GM23338 (cell line): ENCODE results near the gene FBP1. TPM values are rescaled to one million over a fixed set of nuclear protein-coding genes. Genes with fewer than 3 reads are reported as not detected.
A peak's percentile ranks its signal among the peaks of the same experiment; 100 is the strongest.

Experiments
- ATAC-seq: fragments of 200-7000 bp; cut with Tn5 transposase; 3 replicates; pipeline ENCODE4 v1.9.1; 2020
- DNase-seq: peaks from one replicate; pipeline ENCODE4 v3.0.0-alpha.2; 2015; ENCODE audit warnings: low spot score
- H2AFZ ChIP-seq: fragments of 200-600 bp; sonication (generic); 2 replicates; pipeline ENCODE4 v1.8.0; 2016; ENCODE audit warnings: antibody characterized with exemption, mild to moderate bottlenecking, moderate library complexity
- H3F3A ChIP-seq: fragments of 200-600 bp; sonication (generic); replicated peaks from 2 replicates; pipeline ENCODE4 v1.8.0; 2017; ENCODE audit warnings: antibody characterized with exemption, mixed run types, low read depth
- H3K27ac ChIP-seq: fragments of 200-600 bp; sonication (generic); 2 replicates; pipeline ENCODE4 v1.6.1; 2016; ENCODE audit warnings: low read depth
- H3K27me3 ChIP-seq: fragments of 200-600 bp; sonication (generic); 2 replicates; pipeline ENCODE4 v1.8.0; 2016; ENCODE audit warnings: mild to moderate bottlenecking, mixed run types, moderate library complexity; ENCODE audit not compliant: insufficient read depth
- H3K36me3 ChIP-seq: fragments of 200-600 bp; sonication (generic); 2 replicates; pipeline ENCODE4 v1.8.0; 2016; ENCODE audit warnings: mild to moderate bottlenecking; ENCODE audit not compliant: insufficient read depth
- H3K4me1 ChIP-seq: fragments of 200-600 bp; sonication (generic); 2 replicates; pipeline ENCODE4 v1.8.0; 2016; ENCODE audit warnings: mild to moderate bottlenecking, moderate library complexity; ENCODE audit not compliant: insufficient read depth
- H3K4me2 ChIP-seq: fragments of 200-600 bp; sonication (generic); 2 replicates; pipeline ENCODE4 v1.7.1; 2017; ENCODE audit warnings: mixed run types
- H3K4me3 ChIP-seq: fragments of 200-600 bp; sonication (generic); 2 replicates; pipeline ENCODE4 v1.6.1; 2016; ENCODE audit warnings: mixed run types
- H3K79me2 ChIP-seq: fragments of 200-600 bp; sonication (generic); replicated peaks from 2 replicates; pipeline ENCODE4 v1.8.0; 2017; ENCODE audit warnings: mild to moderate bottlenecking; ENCODE audit not compliant: insufficient read depth
- H3K9me2 ChIP-seq: fragments of 200-600 bp; sonication (generic); 2 replicates; pipeline ENCODE4 v1.8.0; 2017; ENCODE audit not compliant: insufficient read depth
- H4K20me1 ChIP-seq: fragments of 200-600 bp; sonication (generic); replicated peaks from 2 replicates; pipeline ENCODE4 v1.8.0; 2017; ENCODE audit warnings: mild to moderate bottlenecking; ENCODE audit not compliant: insufficient read depth
- H3K27ac Mint-ChIP-seq: 2 replicates; pipeline ENCODE4 v1.8.0; 2020; ENCODE audit warnings: inconsistent platforms, mild to moderate bottlenecking, moderate library complexity, mixed read lengths
- H3K27me3 Mint-ChIP-seq: 3 replicates; pipeline ENCODE4 v1.8.0; 2022; ENCODE audit warnings: low read depth, mild to moderate bottlenecking, moderate library complexity, mixed read lengths, inconsistent platforms; ENCODE audit not compliant: insufficient read depth, poor library complexity
- H3K36me3 Mint-ChIP-seq: 3 replicates; pipeline ENCODE4 v1.8.0; 2021; ENCODE audit warnings: low read depth, mild to moderate bottlenecking, inconsistent platforms, moderate library complexity, mixed read lengths
- H3K4me1 Mint-ChIP-seq: 3 replicates; pipeline ENCODE4 v1.8.0; 2020; ENCODE audit warnings: mild to moderate bottlenecking, inconsistent platforms, mixed read lengths
- H3K4me3 Mint-ChIP-seq: 3 replicates; pipeline ENCODE4 v1.8.0; 2021; ENCODE audit warnings: moderate library complexity, mild to moderate bottlenecking, inconsistent platforms, mixed read lengths
- H3K9me3 Mint-ChIP-seq: 3 replicates; pipeline ENCODE4 v1.8.0; 2020; ENCODE audit warnings: moderate library complexity, mild to moderate bottlenecking, inconsistent platforms, mixed read lengths
- CREB1 ChIP-seq: fragments of 250-450 bp; sonication (Bioruptor Pico); IDR thresholded peaks from 2 replicates; pipeline ENCODE4 v1.5.0; 2020; ENCODE audit warnings: low read depth, mild to moderate bottlenecking, moderate library complexity
- CTCF ChIP-seq, 2 experiments: fragments of 200-600 bp in 1 of 2; sonication (generic) in 1 of 2; conservative IDR thresholded peaks; 2 replicates each; pipeline versions ENCODE4 v1.5.1 to v1.6.1; 2016 to 2017; ENCODE audit warnings: antibody characterized with exemption in 2 of 2, low read depth in 2 of 2, mild to moderate bottlenecking in 2 of 2, moderate library complexity in 1 of 2
- ETS1 ChIP-seq: IDR thresholded peaks from 2 replicates; pipeline ENCODE4 v1.6.1; 2016; ENCODE audit warnings: antibody characterized with exemption
- EZH2 ChIP-seq: fragments of 200-600 bp; sonication (generic); IDR thresholded peaks from one replicate; pipeline ENCODE4 v1.8.0; 2017; ENCODE audit warnings: antibody characterized with exemption, mild to moderate bottlenecking, low read depth; ENCODE audit not compliant: unreplicated experiment
- EZH2phosphoT487 ChIP-seq: fragments of 200-600 bp; sonication (generic); IDR thresholded peaks from one replicate; pipeline ENCODE4 v1.8.1; 2018; ENCODE audit warnings: antibody characterized with exemption; ENCODE audit not compliant: unreplicated experiment
- JUNB ChIP-seq: IDR thresholded peaks from one replicate; pipeline ENCODE4 v1.6.1; 2016; ENCODE audit warnings: antibody characterized with exemption; ENCODE audit not compliant: unreplicated experiment
- NANOG ChIP-seq: IDR thresholded peaks from 2 replicates; pipeline ENCODE4 v1.6.1; 2016; ENCODE audit warnings: antibody characterized with exemption, borderline replicate concordance
- POLR2AphosphoS5 ChIP-seq: IDR thresholded peaks from 2 replicates; pipeline ENCODE4 v1.6.1; 2016; ENCODE audit warnings: antibody characterized with exemption, low read depth
- REST ChIP-seq: IDR thresholded peaks from one replicate; pipeline ENCODE4 v1.6.1; 2018; ENCODE audit warnings: antibody characterized with exemption; ENCODE audit not compliant: unreplicated experiment
- STAT1 ChIP-seq: IDR thresholded peaks from one replicate; pipeline ENCODE4 v1.6.1; 2016; ENCODE audit warnings: antibody characterized with exemption; ENCODE audit not compliant: unreplicated experiment
- ZNF114 ChIP-seq: fragments of 250-450 bp; sonication (Bioruptor Pico); IDR thresholded peaks from 2 replicates; pipeline ENCODE4 v1.5.0; 2020; ENCODE audit warnings: mild to moderate bottlenecking, moderate library complexity
- ZNF331 ChIP-seq: fragments of 250-450 bp; sonication (Bioruptor Pico); IDR thresholded peaks from 2 replicates; pipeline ENCODE4 v1.5.0; 2020; ENCODE audit warnings: low read depth, mild to moderate bottlenecking, moderate library complexity
- ZNF462 ChIP-seq: fragments of 250-450 bp; sonication (Bioruptor Pico); IDR thresholded peaks from 2 replicates; pipeline ENCODE4 v1.5.0; 2020; ENCODE audit warnings: mild to moderate bottlenecking, moderate library complexity
- polyA plus RNA-seq: library from polyadenylated mRNA; unstranded; fragments of >200 nt; fragmentation: Nextera tagmentation; extraction: Ambion mirVana; gene quantifications from 2 replicates; pipeline ENCODE4 v1.2.1, GENCODE V29; 2016
- total RNA-seq: library from RNA; depleted of rRNA; stranded (reverse); fragments of >200 nt; shearing (Covaris generic); gene quantifications from 2 replicates; pipeline ENCODE4 v1.2.3, GENCODE V29; 2014

Gene FBP1
- total and polyA plus RNA-seq, 2 experiments from 2014 or later, result 3.0 to 3.3 TPM

- no peak overlapping the region for H3K27ac Mint-ChIP-seq
- Histone ChIP-seq H3K27me3 (no peaks in the 10 kb centered on the region), H3K4me3 (no peak overlapping the region), H3K9me2 (no peaks in the 10 kb centered on the region), H3F3A (no peaks in the 10 kb centered on the region), H3K27ac (no peak overlapping the region), H4K20me1 (no peaks in the 10 kb centered on the region), H3K4me2 (no peak overlapping the region), H3K4me1 (no peaks in the 10 kb centered on the region), H3K79me2 (no peaks in the 10 kb centered on the region), H3K36me3 (no peaks in the 10 kb centered on the region), H2AFZ (0 out of 2 replicates have a peak overlapping the region, but pooled peaks have one; percentile 14)
- H3K9me3 Mint-ChIP-seq, result peaks cover 3% of the 10 kb centered on the region; the same call in 1 of the 3 replicates
- DNase-seq, result no peak
- peaks cover 2% of the 10 kb centered on the region; the same call in 1 of the 3 replicates for H3K4me1 Mint-ChIP-seq
- ATAC-seq, result no peak
- peaks cover 12% of the 10 kb centered on the region for H3K27me3 Mint-ChIP-seq
- H3K36me3 Mint-ChIP-seq, result no peaks in the 10 kb centered on the region; the same call in 2 of the 3 replicates
- no peak overlapping the region for H3K4me3 Mint-ChIP-seq
- no peak for TF ChIP-seq EZH2phosphoT487
- no peak for TF ChIP-seq STAT1
- TF ChIP-seq POLR2AphosphoS5, result no peak
- TF ChIP-seq CTCF (conservative IDR thresholded peaks at IDR 0.05; ENCODE audit: low read depth in 2 of 2), result no peak
- TF ChIP-seq JUNB, result no peak
- TF ChIP-seq ZNF462 (CRISPR knock-in tag), result no peak
- TF ChIP-seq ZNF331 (CRISPR knock-in tag), result no peak
- no peak for TF ChIP-seq REST
- no peak for TF ChIP-seq EZH2
- no peak for TF ChIP-seq ZNF114 (CRISPR knock-in tag)
- no peak for TF ChIP-seq NANOG
- no peak for TF ChIP-seq CREB1 (CRISPR knock-in tag)
- no peak for TF ChIP-seq ETS1
Measured at GRCh38 chr9:94649100-94649819, 9.9 kb upstream of the FBP1 start.
